ENCODE results near the gene PNMA6E. TPM values are rescaled to one million over a fixed set of nuclear protein-coding genes. Genes with fewer than 3 reads are reported as not detected.

PNMA6E gene
- total and polyA plus RNA-seq, 9 donors, result not detected

DNA sequence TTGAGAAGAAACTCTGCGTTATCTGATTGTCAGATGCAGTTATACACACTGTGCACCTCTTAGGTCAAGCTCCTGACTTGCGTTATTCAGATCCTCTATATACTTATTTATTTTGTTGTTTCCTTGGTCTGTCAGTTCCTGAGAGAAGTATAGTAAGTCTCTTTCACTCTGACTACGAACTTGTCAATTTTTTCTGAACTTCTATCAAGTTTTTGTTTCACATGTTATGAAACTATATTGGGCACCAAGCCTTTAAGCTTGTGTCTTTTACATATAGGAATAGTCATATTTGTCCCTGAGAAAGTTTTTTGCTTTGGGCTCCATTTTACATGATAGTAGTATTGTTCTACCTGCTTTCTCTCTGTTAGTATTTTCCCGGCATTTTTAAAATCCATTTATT is 35.5 kb downstream of the PNMA6E start:
- no peaks in the 10 kb centered on the region for H3K4me1 ChIP-seq (ENCODE audit: control insufficient read depth, insufficient read depth, low read length)
- DNase-seq, result no peak
- H3K4me3 ChIP-seq (ENCODE audit: low read length), result no peak overlapping the region
- peaks cover 2% of the 10 kb centered on the region for H3K27me3 ChIP-seq (ENCODE audit: control insufficient read depth, insufficient read depth, low read length)
- no peaks in the 10 kb centered on the region for H3K36me3 ChIP-seq (ENCODE audit: control insufficient read depth, insufficient read depth, low read length)
- no peak overlapping the region for H3K27ac ChIP-seq (ENCODE audit: low read length)
- H3K9me3 ChIP-seq (replicated peaks; ENCODE audit: control insufficient read depth, low read depth, low read length), result no peaks in the 10 kb centered on the region
- WGBS (ENCODE audit: insufficient coverage), result no CpG with 5 or more reads among the region's 4 CpGs

DNA sequence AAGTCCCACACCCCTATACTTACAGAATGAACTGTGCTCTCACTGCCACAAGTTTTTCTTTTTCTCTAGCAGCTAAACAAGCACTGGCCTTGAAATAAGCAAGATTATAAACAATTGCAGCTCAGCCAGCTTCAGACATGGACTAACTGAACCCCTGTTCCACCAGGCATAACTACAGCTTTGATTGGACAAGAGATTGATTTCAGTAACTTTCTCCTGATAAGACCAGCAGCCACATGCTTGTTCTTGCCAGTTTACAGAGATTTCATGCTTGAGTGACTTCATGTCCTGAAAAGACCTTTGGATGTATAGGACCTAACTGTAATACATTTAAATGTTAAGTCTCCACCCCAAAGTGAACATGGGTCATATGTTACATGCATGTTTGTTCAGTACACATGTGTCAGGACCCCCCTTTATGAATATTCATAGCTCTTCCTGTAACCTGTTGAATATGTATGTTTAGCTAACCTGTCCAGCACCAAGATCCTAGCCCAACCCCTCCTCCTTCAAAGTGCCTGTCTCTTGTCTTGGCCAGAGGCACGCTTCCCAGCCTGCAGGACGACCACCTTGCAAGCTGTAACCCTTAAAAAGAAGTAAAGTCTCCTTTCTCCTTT is 39.3 kb downstream of the PNMA6E start:
- DNase-seq, result no peak
- peaks cover 2% of the 10 kb centered on the region for H3K9me3 ChIP-seq (replicated peaks; ENCODE audit: control insufficient read depth, low read depth, low read length)
- H3K27ac ChIP-seq (ENCODE audit: low read length), result no peak overlapping the region
- H3K4me3 ChIP-seq (ENCODE audit: low read length), result no peak overlapping the region
- no CpG with 5 or more reads among the region's 2 CpGs for WGBS (ENCODE audit: insufficient coverage)
- H3K36me3 ChIP-seq (ENCODE audit: control insufficient read depth, insufficient read depth, low read length), result no peaks in the 10 kb centered on the region
- no peaks in the 10 kb centered on the region for H3K4me1 ChIP-seq (ENCODE audit: control insufficient read depth, insufficient read depth, low read length)
- peaks cover 2% of the 10 kb centered on the region for H3K27me3 ChIP-seq (ENCODE audit: control insufficient read depth, insufficient read depth, low read length)

DNA sequence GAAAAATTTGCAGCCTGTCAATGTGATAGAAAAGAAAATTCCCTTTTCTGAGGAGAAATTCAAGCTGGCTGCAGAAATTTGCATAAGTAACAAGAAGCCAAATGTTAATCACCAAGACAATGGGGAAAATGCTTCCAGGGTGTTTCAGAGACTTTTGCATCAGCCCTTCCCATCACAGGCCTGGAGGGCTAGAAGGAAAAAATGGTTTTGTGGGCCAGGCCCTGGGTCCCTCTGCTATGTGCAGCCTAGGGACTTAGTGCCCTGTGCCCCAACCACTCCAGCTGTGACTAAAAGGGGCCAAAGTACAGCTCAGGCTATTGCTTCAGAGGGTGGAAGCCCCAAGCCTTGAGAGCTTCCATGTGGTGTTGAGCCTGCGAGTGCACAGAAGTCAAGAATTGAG is 43.3 kb downstream of the PNMA6E start:
- no peak for DNase-seq
- Histone ChIP-seq H3K36me3 (ENCODE audit: control insufficient read depth, insufficient read depth, low read length) (no peaks in the 10 kb centered on the region), H3K4me3 (ENCODE audit: low read length) (no peak overlapping the region), H3K27me3 (ENCODE audit: control insufficient read depth, insufficient read depth, low read length) (peaks cover 2% of the 10 kb centered on the region), H3K9me3 (replicated peaks; ENCODE audit: control insufficient read depth, low read depth, low read length) (peaks cover 7% of the 10 kb centered on the region), H3K4me1 (ENCODE audit: control insufficient read depth, insufficient read depth, low read length) (peaks cover 4% of the 10 kb centered on the region), H3K27ac (ENCODE audit: low read length) (no peak overlapping the region)
- WGBS (ENCODE audit: insufficient coverage), result no CpG with 5 or more reads among the region's 1 CpG

DNA sequence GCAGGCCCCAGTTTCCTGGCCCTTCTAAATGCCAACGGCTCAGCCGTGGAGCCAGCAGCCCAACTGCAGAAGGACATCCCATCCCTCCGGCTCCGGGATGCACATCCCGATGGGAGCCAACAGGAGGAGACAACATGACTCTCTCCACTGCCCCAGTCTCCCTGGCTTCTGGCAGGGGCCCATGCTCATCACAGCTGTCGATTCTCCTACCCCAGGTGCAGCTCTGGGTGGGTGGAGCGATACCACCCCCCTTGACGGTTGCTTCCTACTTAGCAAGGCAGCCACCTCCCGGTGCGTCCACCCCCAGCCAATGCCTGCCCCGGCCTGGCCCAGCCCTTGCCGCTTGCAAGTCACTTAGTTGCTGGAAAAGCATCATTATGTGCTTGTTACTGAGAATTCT is 47.7 kb downstream of the PNMA6E start:
- 79% methylated on average over 9 of the region's 12 CpGs for WGBS (ENCODE audit: insufficient coverage)
- Histone ChIP-seq H3K4me1 (ENCODE audit: control insufficient read depth, insufficient read depth, low read length) (peaks cover 4% of the 10 kb centered on the region), H3K4me3 (ENCODE audit: low read length) (no peak overlapping the region), H3K36me3 (ENCODE audit: control insufficient read depth, insufficient read depth, low read length) (peaks cover 2% of the 10 kb centered on the region), H3K27ac (ENCODE audit: low read length) (no peak overlapping the region), H3K9me3 (replicated peaks; ENCODE audit: control insufficient read depth, low read depth, low read length) (peaks cover 5% of the 10 kb centered on the region), H3K27me3 (ENCODE audit: control insufficient read depth, insufficient read depth, low read length) (no peaks in the 10 kb centered on the region)
- peak; percentile 8 for DNase-seq

DNA sequence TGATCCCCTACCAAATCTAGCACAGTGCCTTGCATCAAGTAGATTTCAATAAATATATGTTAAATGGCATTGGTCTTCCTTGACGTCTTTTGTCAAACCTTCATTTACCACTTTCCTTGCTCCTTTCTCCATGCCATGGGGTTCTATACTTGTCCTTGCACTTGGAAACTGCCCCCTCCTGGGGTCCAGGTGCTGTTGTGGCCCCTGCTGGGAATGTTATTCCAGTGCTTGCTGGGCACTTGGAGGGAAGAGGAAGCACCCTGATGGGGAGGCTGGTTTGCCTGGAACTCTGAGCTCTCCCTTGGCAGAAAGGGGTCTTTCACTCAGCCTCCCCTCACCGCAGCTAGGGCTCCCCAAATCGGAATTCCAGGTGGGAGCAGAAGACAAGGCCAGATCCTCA is 48.3 kb downstream of the PNMA6E start:
- Histone ChIP-seq H3K27me3 (ENCODE audit: control insufficient read depth, insufficient read depth, low read length) (no peaks in the 10 kb centered on the region), H3K36me3 (ENCODE audit: control insufficient read depth, insufficient read depth, low read length) (peaks cover 5% of the 10 kb centered on the region), H3K9me3 (replicated peaks; ENCODE audit: control insufficient read depth, low read depth, low read length) (peaks cover 5% of the 10 kb centered on the region), H3K27ac (ENCODE audit: low read length) (no peak overlapping the region), H3K4me3 (ENCODE audit: low read length) (no peak overlapping the region), H3K4me1 (ENCODE audit: control insufficient read depth, insufficient read depth, low read length) (peaks cover 4% of the 10 kb centered on the region)
- no CpG with 5 or more reads among the region's 3 CpGs for WGBS (ENCODE audit: insufficient coverage)
- no peak for DNase-seq

DNA sequence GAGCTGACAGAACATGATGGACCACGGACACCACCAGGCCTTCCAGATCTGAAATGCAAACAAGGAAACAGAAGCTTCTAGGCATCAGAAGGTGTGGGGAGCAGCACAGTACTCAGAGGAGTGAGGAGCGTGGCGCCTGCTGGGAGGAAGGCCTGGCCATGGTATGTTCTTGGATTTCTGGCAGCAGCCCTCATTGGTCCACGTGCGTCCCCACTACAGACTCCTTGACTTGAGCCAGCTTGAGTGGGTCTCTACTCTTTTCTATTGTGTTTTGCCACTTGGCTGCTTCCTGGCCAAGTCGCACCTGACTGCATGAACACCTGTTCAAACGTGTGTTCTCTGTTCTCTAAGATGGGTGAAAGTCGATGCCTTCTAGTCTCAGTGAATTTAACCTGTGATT is 49.2 kb downstream of the PNMA6E start:
- DNase-seq, result no peak
- Histone ChIP-seq H3K27me3 (ENCODE audit: control insufficient read depth, insufficient read depth, low read length) (no peaks in the 10 kb centered on the region), H3K27ac (ENCODE audit: low read length) (no peak overlapping the region), H3K4me3 (ENCODE audit: low read length) (no peak overlapping the region), H3K36me3 (ENCODE audit: control insufficient read depth, insufficient read depth, low read length) (peaks cover 9% of the 10 kb centered on the region), H3K9me3 (replicated peaks; ENCODE audit: control insufficient read depth, low read depth, low read length) (peaks cover 5% of the 10 kb centered on the region), H3K4me1 (ENCODE audit: control insufficient read depth, insufficient read depth, low read length) (peaks cover 4% of the 10 kb centered on the region)
- 83% methylated on average over 5 of the region's 8 CpGs for WGBS (ENCODE audit: insufficient coverage)

DNA sequence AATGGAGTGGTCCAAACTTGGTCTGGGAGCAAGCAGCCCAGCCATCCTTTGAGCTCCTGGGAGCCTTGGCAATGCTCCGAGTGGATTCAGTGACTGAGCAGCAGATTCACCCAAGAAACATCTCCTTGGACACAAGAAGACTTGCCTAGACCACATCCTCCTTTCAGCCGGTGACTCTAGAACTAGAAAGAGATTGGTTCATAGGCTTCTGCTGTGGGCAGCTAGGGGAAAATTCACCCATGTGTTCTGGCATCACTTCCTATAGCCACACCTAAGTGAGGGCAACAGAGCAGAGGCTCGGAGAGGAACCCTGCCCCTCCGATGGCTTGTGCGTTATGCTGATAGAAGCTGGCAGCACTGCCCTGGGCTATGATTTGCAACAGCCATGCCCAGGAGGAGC is 51.2 kb downstream of the PNMA6E start:
- Histone ChIP-seq H3K9me3 (replicated peaks; ENCODE audit: control insufficient read depth, low read depth, low read length) (peaks cover 3% of the 10 kb centered on the region), H3K27ac (ENCODE audit: low read length) (no peak overlapping the region), H3K4me1 (ENCODE audit: control insufficient read depth, insufficient read depth, low read length) (peaks cover 4% of the 10 kb centered on the region), H3K4me3 (ENCODE audit: low read length) (no peak overlapping the region), H3K27me3 (ENCODE audit: control insufficient read depth, insufficient read depth, low read length) (no peaks in the 10 kb centered on the region), H3K36me3 (ENCODE audit: control insufficient read depth, insufficient read depth, low read length) (peaks cover 28% of the 10 kb centered on the region)
- 83% methylated on average over 4 of the region's 5 CpGs for WGBS (ENCODE audit: insufficient coverage)
- DNase-seq, result no peak

DNA sequence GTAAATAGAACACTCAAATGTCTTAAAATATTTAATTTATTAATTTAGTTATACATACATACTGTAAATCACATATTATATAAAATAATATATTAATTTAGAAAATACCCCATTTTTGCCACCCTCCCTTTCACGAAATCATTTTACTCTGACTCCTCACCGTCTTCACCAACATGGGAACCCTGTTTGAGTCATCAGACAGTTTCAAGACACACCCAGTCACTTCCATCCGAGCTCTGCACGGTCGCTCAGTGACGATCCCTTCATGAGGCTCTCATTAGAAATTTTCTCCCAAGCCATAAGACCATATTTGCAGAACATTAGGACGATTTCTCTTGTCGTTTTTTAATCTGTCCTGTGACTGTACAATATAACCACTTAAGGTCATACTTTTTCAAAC is 52.7 kb downstream of the PNMA6E start:
- Histone ChIP-seq H3K36me3 (ENCODE audit: control insufficient read depth, insufficient read depth, low read length) (peaks cover 38% of the 10 kb centered on the region), H3K27me3 (ENCODE audit: control insufficient read depth, insufficient read depth, low read length) (no peaks in the 10 kb centered on the region), H3K9me3 (replicated peaks; ENCODE audit: control insufficient read depth, low read depth, low read length) (peaks cover 3% of the 10 kb centered on the region), H3K27ac (ENCODE audit: low read length) (no peak overlapping the region), H3K4me1 (ENCODE audit: control insufficient read depth, insufficient read depth, low read length) (peaks cover 7% of the 10 kb centered on the region), H3K4me3 (ENCODE audit: low read length) (no peak overlapping the region)
- 78% methylated on average over 8 of the region's 8 CpGs for WGBS (ENCODE audit: insufficient coverage)
- DNase-seq, result no peak

DNA sequence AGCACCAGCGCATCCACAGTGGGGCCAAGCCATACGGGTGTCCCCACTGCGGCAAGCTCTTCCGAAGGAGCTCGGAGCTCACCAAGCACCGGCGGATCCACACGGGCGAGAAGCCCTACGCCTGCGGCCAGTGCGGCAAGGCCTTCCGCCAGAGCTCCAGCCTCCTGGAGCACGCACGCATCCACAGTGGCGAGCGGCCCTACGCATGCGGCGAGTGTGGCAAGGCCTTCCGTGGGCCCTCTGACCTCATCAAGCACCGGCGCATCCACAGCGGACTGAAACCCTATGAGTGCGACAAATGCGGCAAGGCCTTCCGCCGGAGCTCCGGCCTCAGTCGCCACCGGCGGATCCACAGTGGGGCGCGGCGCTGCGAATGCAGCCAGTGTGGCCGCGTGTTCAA is 53.6 kb downstream of the PNMA6E start:
- WGBS (ENCODE audit: insufficient coverage), result 91% methylated on average over 36 of the region's 38 CpGs
- no peak for DNase-seq
- H3K27ac ChIP-seq (ENCODE audit: low read length), result no peak overlapping the region
- peaks cover 8% of the 10 kb centered on the region for H3K4me1 ChIP-seq (ENCODE audit: control insufficient read depth, insufficient read depth, low read length)
- H3K9me3 ChIP-seq (replicated peaks; ENCODE audit: control insufficient read depth, low read depth, low read length), result peaks cover 3% of the 10 kb centered on the region
- H3K36me3 ChIP-seq (ENCODE audit: control insufficient read depth, insufficient read depth, low read length), result peaks cover 38% of the 10 kb centered on the region
- H3K4me3 ChIP-seq (ENCODE audit: low read length), result no peak overlapping the region
- no peaks in the 10 kb centered on the region for H3K27me3 ChIP-seq (ENCODE audit: control insufficient read depth, insufficient read depth, low read length)

All from muscle of leg (tissue), 11 donors.